ENCODE data around the gene VSTM2L.
"Not testable (repeated sequence)": the region's sequence is repeated elsewhere in the genome, so short reads cannot be mapped to it uniquely, and the experiment has no call there.

VSTM2L gene

GRCh38 chr20:37937686-37938085 is 34.8 kb downstream of the VSTM2L start:
- DNase-seq (ENCODE audit: low read depth in 2 of 2) = no peak

GRCh38 chr20:37938181-37938750 is 35.3 kb downstream of the VSTM2L start:
- no peak for DNase-seq (ENCODE audit: low read depth in 2 of 2)

- no peak for DNase-seq (ENCODE audit: low read depth in 2 of 2)
These were observed 36.0 kb downstream of the VSTM2L start for GRCh38 chr20:37938954-37939353.

GRCh38 chr20:37939701-37940560 is 37.0 kb downstream of the VSTM2L start:
- DNase-seq (ENCODE audit: low read depth in 2 of 2) = no peak

GRCh38 chr20:37940858-37941257 is 37.9 kb downstream of the VSTM2L start:
- no peak for DNase-seq (ENCODE audit: low read depth in 2 of 2)

GRCh38 chr20:37941332-37941731 is 38.4 kb downstream of the VSTM2L start:
- no peak for DNase-seq (ENCODE audit: low read depth in 2 of 2)

DNA sequence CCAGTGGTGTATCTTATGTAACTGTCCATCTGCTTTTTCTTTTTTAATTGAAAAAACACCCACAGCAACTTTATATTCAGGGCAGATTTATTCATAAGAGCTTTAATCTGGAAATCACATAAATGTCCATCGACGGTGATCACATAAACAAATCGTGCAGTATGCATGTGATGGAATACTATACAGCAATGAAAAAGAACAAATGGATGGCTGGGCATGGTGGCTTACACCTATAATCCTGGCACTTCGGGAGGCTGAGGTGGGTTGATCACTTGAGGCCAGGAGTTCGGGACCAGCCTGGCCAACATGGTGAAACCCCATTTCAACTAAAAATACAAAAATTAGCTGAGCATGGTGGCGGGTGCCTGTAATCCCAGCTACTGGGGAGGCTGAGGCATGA is 39.1 kb downstream of the VSTM2L start:
- no peak for DNase-seq (ENCODE audit: low read depth in 2 of 2)

DNA sequence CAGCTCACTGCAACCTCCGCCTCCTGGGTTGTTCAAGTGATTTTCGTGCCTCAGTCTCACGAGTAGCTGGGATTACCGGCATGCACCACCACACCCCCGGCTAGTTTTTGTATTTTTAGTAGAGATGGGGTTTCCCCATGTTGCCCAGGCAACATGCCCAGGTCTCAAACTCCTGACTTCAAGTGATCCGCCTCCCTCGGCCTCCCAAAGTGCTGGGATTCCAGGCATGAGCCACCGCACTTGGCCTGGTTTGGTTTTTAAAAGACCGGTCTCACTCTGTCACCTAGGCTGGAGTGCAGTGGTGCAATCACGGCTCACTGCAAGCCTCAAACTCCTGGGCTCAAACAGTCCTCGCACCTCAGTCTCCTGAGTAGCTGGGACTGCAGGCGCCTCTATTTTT is 40.1 kb downstream of the VSTM2L start:
- DNase-seq (ENCODE audit: low read depth in 2 of 2) = no peak

DNA sequence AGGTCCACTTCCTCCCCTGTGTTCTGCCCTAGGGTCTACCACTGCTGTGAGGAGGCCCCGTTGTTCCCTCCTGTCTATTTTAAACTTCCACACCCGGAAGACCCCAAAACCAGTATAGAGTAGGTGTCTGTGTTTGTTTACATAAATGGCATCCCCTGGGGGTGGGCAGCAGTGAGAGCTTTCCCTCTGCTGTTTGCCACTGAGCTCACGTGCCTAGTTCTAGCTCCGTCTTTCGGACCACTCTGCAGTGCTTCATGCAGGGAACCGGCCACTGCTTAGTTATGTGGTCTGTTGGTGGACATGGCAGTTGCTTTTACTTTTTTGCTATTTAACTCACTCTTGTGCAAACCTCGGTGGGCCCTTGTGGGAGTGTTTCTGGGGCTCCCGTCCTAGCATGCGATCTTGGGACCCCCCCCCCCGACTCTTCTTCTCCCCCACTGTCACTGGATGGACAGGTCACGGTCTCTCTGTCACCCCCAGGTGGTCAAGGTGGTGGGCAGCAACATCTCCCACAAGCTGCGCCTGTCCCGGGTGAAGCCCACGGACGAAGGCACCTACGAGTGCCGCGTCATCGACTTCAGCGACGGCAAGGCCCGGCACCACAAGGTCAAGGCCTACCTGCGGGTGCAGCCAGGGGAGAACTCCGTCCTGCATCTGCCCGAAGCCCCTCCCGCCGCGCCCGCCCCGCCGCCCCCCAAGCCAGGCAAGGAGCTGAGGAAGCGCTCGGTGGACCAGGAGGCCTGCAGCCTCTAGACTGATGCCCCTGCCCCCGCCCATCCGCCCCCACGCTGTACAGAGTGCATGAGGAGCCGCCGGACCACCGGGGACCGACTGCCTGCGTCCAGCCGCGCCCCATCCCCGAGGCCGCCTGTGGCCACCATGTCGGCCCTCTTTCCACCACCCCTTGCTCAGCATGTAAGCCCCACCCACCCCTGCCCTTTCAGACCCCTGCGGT is 40.9 kb downstream of the VSTM2L start:
- no peak for DNase-seq (ENCODE audit: low read depth in 2 of 2)

DNA sequence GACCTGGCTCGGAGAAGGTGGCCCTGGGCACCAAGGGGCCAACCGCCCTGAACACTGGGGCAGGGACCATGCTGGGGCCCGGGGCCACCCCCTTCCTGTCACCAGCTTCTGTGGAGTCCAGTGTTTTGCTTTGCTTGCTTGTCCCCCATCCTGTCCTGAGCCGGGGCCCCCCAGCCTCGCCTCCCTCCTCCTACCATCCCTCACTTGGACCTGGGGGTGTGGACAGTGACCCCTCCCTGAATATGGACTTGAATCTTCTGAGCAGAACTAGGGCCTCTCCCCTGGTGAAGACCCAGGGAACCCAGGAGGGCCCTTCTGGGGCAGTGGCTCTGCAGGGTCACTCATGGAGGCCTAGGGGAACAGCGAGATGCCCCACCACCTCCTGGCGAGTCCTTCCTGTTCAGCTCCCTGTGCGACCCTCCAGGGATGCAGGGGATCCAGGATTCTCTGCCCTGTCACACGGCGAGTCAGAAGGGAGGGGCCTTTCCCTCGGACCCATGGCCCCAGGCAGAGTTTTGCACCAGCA is 41.6 kb downstream of the VSTM2L start:
- DNase-seq (ENCODE audit: low read depth in 2 of 2) = no peak

GRCh38 chr20:37945091-37945547 is 42.2 kb downstream of the VSTM2L start:
- DNase-seq (ENCODE audit: low read depth in 2 of 2) = no peak

DNA sequence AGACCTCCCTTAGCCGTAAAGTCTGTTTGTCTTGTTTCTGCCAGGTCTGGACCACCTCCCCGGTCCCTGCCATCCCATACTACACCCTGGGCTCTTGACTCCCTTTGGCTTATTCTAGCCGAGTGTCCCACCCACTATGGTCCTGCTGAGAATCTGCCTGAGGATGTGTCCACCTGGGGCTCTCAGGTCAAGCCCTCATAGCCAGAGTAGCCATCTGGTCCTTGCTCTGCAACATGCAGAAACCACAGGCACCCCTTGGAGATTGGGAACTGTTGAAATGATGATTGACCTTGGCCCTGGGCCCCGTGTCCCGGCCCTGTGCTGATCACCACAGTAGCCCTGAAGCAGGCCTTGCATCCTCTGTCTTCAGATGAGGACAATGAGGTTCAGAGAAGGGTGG is 44.0 kb downstream of the VSTM2L start:
- DNase-seq (ENCODE audit: low read depth in 2 of 2) = no peak

GRCh38 chr20:37947943-37948342 is 45.0 kb downstream of the VSTM2L start:
- no peak for DNase-seq (ENCODE audit: low read depth in 2 of 2)

GRCh38 chr20:37948956-37949355 is 46.0 kb downstream of the VSTM2L start:
- no peak for DNase-seq (ENCODE audit: low read depth in 2 of 2)

GRCh38 chr20:37954190-37954589 is 51.3 kb downstream of the VSTM2L start:
- DNase-seq (ENCODE audit: low read depth in 2 of 2) = no peak

GRCh38 chr20:37954626-37955025 is 51.7 kb downstream of the VSTM2L start:
- no peak for DNase-seq (ENCODE audit: low read depth in 2 of 2)

- DNase-seq (ENCODE audit: low read depth in 2 of 2) = no peak
These were observed 52.6 kb downstream of the VSTM2L start for GRCh38 chr20:37955511-37955910.

DNA sequence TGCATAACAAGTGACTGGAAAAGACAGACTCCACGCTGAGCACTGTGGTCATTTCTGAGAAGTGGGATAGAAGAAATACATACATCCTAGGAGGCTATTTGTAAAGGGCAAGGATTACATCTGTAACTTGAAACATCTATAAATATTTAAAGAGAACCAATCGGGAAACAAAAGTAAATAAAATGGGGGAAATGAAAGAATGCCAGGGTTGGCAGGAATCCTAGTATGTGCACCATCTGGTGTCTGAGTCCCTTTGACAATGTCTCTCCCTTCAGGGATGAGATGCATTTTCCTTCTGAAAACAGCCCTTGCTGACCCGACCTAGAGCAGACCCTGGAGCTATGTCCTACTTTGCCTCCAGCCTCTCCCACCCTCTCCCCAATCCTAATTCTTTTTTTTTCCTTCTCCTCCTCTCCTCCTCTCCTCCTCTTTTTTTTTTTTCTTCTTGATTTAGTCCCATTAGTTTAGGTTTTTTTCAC is 53.2 kb downstream of the VSTM2L start:
- no peak for DNase-seq (ENCODE audit: low read depth in 2 of 2)

GRCh38 chr20:37958856-37959520 is 56.1 kb downstream of the VSTM2L start:
- no peak for DNase-seq (ENCODE audit: low read depth in 2 of 2)

- no peak for DNase-seq (ENCODE audit: low read depth in 2 of 2)
These were observed 58.1 kb downstream of the VSTM2L start for GRCh38 chr20:37961066-37961465.

GRCh38 chr20:37963483-37963882 is 60.6 kb downstream of the VSTM2L start:
- not testable (repeated sequence) for DNase-seq (ENCODE audit: low read depth in 2 of 2)

All from fibroblast of skin of left quadriceps (primary cell).